GM12891 (cell line): Measurements from ENCODE around the gene EFHC1.

Experiments
- POLR2A ChIP-seq: IDR thresholded peaks from 2 replicates; pipeline ENCODE4 v1.6.1; 2011; ENCODE audit warnings: low read depth, low read length, control low read depth
- POLR2AphosphoS5 ChIP-seq: IDR thresholded peaks from 2 replicates; pipeline ENCODE4 v1.6.1; 2011; ENCODE audit warnings: low read depth, low read length, control low read depth
- TAF1 ChIP-seq: IDR thresholded peaks from 2 replicates; pipeline ENCODE4 v1.6.1; 2011; ENCODE audit warnings: low read depth, low read length, control low read depth

DNA sequence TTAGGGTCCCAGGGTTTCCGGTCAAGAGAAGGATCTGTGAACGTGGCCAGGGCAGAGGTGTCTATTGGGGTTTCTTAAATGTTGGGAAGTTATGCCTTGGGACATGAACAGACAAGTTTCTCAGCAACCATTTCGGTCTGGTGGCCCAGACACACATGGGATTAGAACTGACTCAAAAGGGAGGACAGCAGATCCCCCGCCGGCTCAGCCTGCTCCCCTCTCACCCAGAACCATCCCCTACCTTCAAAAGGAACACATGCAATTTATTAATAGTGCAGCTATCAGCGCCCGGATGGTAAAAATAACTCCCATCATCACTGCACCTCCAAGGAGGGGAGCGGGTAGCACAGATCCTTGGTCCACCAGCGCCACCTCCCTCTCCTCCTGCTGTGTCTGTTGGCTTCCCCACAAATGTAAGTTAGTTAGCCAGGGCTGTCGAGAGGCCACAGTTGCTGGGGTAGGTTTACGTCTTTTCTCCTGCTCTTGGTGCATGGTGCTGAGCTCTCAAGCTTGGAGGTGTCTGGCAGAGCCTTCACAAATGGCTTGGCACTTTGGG lies 79.6 kb downstream of the EFHC1 start:
- TF ChIP-seq POLR2A (no peak), POLR2AphosphoS5 (no peak), TAF1 (no peak)
